Kidney epithelial cell (primary cell): ENCODE results near the gene NPTX1. TPM values are rescaled to one million over a fixed set of nuclear protein-coding genes. Genes with fewer than 3 reads are reported as not detected.

Experiments used
- DNase-seq: peaks from one replicate; pipeline ENCODE4 v3.0.0-alpha.2; 2010; ENCODE audit warnings: low read depth
- H3K27me3 ChIP-seq: 2 replicates; pipeline ENCODE4 v1.6.0; 2011; ENCODE audit warnings: low read length; ENCODE audit not compliant: control insufficient read depth, insufficient read depth
- H3K36me3 ChIP-seq: 2 replicates; pipeline ENCODE4 v1.5.1; 2011; ENCODE audit warnings: low read length; ENCODE audit not compliant: control insufficient read depth, insufficient read depth
- H3K4me3 ChIP-seq: 2 replicates; pipeline ENCODE4 v1.5.1; 2011; ENCODE audit warnings: low read depth, mild to moderate bottlenecking, control low read depth, low read length
- CTCF ChIP-seq: IDR thresholded peaks from 2 replicates; pipeline ENCODE4 v1.5.1; 2011; ENCODE audit warnings: mild to moderate bottlenecking, moderate library complexity, low read length, control low read depth, inconsistent platforms; ENCODE audit not compliant: insufficient read depth, poor library complexity, severe bottlenecking
- total RNA-seq: library from RNA; depleted of rRNA; stranded (reverse); fragments of >200 nt; gene quantifications from 2 replicates; pipeline ENCODE4 v1.2.3, GENCODE V29; 2015

NPTX1 gene
- total RNA-seq, 1 donor from 2014 or later, result not detected

- no peak for TF ChIP-seq CTCF
- Histone ChIP-seq H3K4me3 (no peak overlapping the region), H3K27me3 (peaks cover 3% of the 10 kb centered on the region), H3K36me3 (no peaks in the 10 kb centered on the region)
- no peak for DNase-seq
These were observed 26.1 kb upstream of the NPTX1 start for GRCh38 chr17:80502578-80502877.

GRCh38 chr17:80501741-80502577, 25.6 kb upstream of the NPTX1 start:
- Histone ChIP-seq H3K4me3 (no peak overlapping the region), H3K27me3 (peaks cover 5% of the 10 kb centered on the region), H3K36me3 (no peaks in the 10 kb centered on the region)
- DNase-seq, result peak; percentile 70
- TF ChIP-seq CTCF, result no peak

- no peak overlapping the region for H3K4me3 ChIP-seq
- DNase-seq, result no peak
- H3K36me3 ChIP-seq, result no peaks in the 10 kb centered on the region
- TF ChIP-seq CTCF, result no peak
- H3K27me3 ChIP-seq, result peaks cover 3% of the 10 kb centered on the region
These were observed 23.7 kb upstream of the NPTX1 start for GRCh38 chr17:80499961-80500665.

GRCh38 chr17:80499560-80499959, 23.2 kb upstream of the NPTX1 start:
- no peak overlapping the region for H3K4me3 ChIP-seq
- TF ChIP-seq CTCF, result no peak
- no peaks in the 10 kb centered on the region for H3K36me3 ChIP-seq
- H3K27me3 ChIP-seq, result peaks cover 2% of the 10 kb centered on the region
- DNase-seq, result no peak

GRCh38 chr17:80498920-80499410, 22.6 kb upstream of the NPTX1 start:
- no peaks in the 10 kb centered on the region for H3K36me3 ChIP-seq
- no peak for TF ChIP-seq CTCF
- DNase-seq, result no peak
- H3K4me3 ChIP-seq, result no peak overlapping the region
- peaks cover 5% of the 10 kb centered on the region for H3K27me3 ChIP-seq
